NK-92 (cell line): ENCODE data around the gene FAM161B.
"Not testable (repeated sequence)": the region's sequence is repeated elsewhere in the genome, so short reads cannot be mapped to it uniquely, and the experiment has no call there.

Experiments used
- DNase-seq: peaks from one replicate; lab custom pipeline; 2025; ENCODE audit not compliant: unreplicated experiment; lab: John Stamatoyannopoulos, UW

FAM161B gene, protein sequence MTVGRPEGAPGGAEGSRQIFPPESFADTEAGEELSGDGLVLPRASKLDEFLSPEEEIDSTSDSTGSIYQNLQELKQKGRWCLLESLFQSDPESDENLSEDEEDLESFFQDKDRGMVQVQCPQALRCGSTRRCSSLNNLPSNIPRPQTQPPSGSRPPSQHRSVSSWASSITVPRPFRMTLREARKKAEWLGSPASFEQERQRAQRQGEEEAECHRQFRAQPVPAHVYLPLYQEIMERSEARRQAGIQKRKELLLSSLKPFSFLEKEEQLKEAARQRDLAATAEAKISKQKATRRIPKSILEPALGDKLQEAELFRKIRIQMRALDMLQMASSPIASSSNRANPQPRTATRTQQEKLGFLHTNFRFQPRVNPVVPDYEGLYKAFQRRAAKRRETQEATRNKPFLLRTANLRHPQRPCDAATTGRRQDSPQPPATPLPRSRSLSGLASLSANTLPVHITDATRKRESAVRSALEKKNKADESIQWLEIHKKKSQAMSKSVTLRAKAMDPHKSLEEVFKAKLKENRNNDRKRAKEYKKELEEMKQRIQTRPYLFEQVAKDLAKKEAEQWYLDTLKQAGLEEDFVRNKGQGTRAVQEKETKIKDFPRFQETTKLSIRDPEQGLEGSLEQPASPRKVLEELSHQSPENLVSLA

GRCh38 chr14:73949752-73950734, at the start of gene FAM161B, which contains the start of gene COQ6:
TSS of gene FAM161B (minus strand) at chr14:73950094. CDS start at chr14:73950026, 68 bp downstream.
TSS of gene COQ6 (plus strand) at chr14:73950302. CDS start at chr14:73950333, 31 bp downstream.
- DNase-seq, result peak; percentile 62

DNA sequence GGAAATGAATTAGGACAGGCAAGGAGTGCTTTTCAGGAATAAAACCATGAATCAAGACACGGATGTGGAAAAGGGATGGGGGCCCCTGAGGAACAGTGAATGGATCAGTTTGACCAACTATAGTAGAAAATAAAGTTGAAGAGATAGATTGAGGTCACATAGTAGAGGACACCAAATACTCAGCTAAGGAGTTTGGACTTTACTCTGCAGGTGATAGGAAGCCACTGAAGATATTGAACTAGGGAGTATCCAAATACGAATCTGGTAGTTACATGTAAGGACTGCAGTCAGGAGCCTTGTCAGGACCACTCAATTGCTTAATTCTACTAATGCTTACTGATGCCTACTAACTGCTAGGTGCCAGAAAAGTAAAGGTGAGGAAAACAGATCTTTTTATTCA, 48.8 kb upstream of the FAM161B start:
- DNase-seq, result no peak

GRCh38 chr14:73997944-73998447, 48.1 kb upstream of the FAM161B start:
- DNase-seq, result no peak

DNA sequence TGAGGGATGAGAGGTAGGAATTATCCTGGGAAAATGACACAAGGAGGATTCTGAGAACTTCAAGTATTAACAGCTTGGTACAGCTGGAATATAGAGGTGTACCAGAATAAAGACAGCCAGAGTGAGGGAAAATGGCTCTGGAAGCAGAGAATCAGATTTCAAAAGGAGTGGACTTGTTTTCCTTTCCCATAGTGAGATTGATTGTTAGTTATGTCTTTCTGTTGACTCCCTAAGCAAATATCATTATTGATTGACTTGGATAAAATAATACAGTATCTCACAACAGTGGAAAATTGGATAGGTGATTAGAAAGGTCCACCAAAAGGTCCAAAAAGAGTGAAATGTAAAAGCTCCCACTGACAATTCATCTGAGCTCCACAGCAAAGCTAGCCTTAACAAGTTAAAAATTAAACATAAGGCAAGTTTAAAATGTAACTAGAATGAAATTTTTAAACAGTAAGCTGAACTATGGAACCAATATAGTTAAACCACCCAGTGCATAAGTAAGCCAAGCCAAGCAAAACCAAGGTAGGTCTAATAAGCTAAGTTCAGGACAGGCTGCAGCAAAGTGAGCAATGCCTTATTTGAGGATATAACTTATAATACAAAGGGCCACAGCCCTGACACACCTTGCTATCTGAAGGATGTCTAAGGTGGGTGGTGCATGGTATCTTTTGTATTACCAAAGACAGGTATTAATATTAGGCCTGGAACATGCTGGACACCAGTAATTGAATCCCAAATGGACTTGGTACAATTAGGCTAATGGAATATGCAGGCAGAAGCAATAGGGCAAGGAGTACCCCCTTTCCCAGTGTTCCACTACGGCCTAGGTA, 47.4 kb upstream of the FAM161B start:
- DNase-seq, result no peak

DNA sequence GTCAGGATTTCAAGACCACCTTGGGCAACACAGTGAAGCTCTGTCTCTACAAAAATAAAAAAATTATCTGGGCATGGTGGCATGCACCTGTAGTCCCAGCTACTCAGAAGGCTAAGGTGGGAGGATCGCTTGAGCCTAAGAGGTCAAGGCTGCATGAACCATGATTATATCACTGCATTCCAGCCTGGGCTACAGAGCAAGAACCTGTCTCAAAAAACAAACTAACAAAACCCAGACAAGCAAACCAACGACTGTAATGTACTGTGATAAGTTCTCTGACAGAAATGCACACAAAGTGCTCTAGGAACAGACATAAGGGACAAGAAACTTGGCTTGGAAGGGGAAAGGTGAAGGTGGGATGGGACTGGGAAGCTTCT, 46.8 kb upstream of the FAM161B start:
- no peak for DNase-seq

- no peak for DNase-seq
These were observed 46.1 kb upstream of the FAM161B start for GRCh38 chr14:73995977-73996378.

DNA sequence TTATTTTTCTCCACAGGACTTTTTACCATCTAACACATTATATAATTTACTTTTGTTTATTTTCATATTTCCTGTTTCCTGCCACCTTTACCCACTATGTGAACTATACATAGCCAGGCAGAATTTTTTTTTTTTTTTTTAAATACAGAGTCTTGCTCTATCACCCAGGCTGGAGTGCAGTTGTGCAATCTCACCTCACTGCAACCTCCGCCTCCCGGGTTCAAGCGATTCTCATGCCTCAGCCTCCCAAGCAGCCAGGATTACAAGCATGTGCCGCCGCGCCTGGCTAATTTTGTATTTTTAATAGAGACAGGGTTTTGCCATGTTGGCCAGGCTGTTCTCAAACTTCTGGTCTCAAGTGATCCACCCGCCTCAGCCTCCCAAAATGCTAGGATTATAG, 45.0 kb upstream of the FAM161B start:
- not testable (repeated sequence) for DNase-seq

- DNase-seq, result no peak
These were observed 41.2 kb upstream of the FAM161B start for GRCh38 chr14:73991092-73991491.

DNA sequence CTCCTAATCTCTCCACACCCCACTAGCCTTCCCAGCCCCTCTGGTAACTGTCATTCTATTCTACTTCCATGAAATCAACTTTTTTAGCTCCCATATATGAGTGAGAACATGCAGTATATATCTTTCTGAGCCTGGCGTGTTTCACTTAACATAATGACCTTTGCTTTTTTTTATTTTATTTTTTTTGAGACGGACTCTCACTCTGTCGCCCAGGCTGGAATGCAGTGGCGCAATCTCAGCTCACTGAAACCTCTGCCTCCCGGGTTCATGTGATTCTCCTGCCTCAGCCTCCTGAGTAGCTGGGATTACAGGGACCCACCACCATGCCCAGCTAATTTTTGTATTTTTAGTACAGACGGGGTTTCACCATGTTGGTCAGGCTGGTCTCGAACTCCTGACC, 38.8 kb upstream of the FAM161B start:
- DNase-seq, result not testable (repeated sequence)

GRCh38 chr14:73988065-73988464, 38.2 kb upstream of the FAM161B start:
- no peak for DNase-seq

- no peak for DNase-seq
These were observed 28.0 kb upstream of the FAM161B start for GRCh38 chr14:73977896-73978295.

GRCh38 chr14:73976125-73976524, 26.2 kb upstream of the FAM161B start:
- no peak for DNase-seq

DNA sequence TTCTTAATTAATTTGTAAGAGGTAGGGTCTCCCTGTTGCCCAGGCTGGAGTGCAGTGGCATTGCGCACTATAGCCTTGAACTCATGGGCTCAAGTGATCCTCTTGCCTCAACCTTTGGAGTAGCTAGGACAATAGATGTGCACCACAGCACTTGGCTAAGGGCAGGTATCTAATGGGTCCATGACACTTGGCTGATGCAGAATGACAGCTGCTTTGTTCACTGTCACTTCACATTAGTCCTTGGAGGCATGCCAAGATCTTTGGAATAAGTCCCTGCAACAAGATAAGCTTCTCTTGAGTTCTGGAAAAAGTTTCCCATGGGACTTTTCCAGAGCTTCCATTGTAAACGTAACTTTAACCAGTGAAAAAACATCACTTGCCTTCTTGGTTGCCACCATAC, 23.6 kb upstream of the FAM161B start:
- no peak for DNase-seq

GRCh38 chr14:73968885-73969284, 19.0 kb upstream of the FAM161B start:
- no peak for DNase-seq

GRCh38 chr14:73965216-73965615, 15.3 kb upstream of the FAM161B start:
- no peak for DNase-seq

DNA sequence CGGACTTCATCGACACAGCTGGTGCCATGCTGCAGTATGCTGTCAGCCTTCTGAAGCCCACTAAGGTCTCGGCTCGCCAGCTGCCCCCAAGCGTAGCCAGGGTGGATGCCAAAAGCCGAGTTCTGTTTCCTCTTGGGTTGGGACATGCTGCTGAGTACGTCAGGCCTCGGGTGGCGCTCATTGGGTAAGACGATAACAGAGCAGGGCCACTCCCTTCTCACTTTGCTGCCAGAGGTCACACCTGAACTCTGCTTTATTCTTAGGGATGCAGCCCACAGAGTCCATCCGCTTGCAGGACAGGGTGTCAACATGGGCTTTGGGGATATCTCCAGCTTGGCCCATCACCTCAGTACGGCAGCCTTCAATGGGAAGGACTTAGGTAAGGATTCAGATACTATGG, 11.3 kb upstream of the FAM161B start:
- DNase-seq, result no peak

GRCh38 chr14:73958591-73958990, 8.7 kb upstream of the FAM161B start:
- DNase-seq, result no peak

DNA sequence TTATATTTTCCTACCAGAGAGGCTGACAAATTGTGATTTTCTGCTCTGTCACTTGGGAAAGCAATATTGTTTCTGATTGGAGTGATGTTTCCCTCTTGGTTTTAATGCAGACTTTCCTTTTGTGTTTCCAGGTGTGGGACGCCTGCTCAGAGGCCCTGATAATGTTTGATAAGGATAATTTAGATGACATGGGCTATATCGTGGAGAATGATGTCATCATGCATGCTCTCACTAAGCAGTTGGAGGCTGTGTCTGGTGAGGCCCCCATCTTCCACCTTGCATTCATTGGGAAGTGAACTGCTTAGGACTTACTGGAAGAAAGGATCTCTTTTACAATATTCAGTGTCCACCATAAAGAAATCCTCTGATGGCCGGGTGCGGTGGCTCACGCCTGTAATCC, 5.8 kb upstream of the FAM161B start:
- DNase-seq, result no peak

GRCh38 chr14:73953731-73954130, 3.8 kb upstream of the FAM161B start:
- no peak for DNase-seq

- DNase-seq, result no peak
These were observed 4.7 kb downstream of the FAM161B start for GRCh38 chr14:73945159-73945670.
